AG20443 (cell line): ENCODE measurements around the gene KCTD18.
A peak's percentile ranks its signal among the peaks of the same experiment; 100 is the strongest.

ENCODE experiments used
- DNase-seq: peaks from one replicate; pipeline ENCODE4 v3.0.0; 2012; ENCODE audit warnings: low spot score, mixed read lengths

Gene KCTD18

DNA sequence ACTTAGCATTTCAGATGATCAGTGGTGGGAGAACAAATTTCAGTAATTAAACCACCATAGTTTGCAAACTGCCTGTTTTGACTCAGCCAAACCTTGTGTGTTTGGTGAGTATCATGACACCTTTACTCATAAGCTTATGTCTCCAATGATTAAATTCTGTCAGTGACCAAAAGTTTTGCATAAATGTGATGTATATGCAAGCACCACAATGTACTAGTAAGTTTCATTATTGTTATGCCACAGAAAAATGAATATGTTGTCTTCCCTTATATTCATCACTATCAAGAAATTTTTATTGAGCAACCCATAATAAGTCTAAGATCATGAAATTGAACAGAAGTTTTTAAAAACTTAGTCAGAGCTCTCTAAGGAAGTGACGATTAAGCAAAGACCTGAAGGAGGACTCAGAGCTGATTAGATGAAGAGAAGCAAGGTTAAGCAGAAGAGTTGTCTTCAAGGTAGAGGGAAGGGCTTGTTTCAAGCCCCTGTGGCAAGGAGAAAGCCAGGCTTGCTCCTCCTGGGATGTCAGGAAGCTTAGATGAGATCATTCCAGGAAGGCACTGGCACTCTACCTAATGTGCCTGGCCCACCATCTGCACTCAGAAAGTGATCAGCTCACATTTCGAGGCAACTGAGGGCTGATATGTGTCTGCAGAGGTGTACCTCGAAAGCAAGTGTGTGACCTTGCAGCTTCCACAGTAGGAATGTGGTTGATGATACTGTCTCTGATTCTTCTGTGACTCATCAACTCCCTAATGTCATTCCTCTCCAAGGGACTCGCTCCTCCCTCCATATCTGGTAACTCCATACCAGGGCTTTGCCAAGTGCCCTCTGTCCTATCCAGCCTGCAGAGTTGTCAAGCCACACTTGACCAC lies 54.7 kb downstream of the KCTD18 start:
- peak; percentile 74 for DNase-seq

GRCh38 chr2:200453853-200454534 lies 55.9 kb downstream of the KCTD18 start:
- no peak for DNase-seq

DNA sequence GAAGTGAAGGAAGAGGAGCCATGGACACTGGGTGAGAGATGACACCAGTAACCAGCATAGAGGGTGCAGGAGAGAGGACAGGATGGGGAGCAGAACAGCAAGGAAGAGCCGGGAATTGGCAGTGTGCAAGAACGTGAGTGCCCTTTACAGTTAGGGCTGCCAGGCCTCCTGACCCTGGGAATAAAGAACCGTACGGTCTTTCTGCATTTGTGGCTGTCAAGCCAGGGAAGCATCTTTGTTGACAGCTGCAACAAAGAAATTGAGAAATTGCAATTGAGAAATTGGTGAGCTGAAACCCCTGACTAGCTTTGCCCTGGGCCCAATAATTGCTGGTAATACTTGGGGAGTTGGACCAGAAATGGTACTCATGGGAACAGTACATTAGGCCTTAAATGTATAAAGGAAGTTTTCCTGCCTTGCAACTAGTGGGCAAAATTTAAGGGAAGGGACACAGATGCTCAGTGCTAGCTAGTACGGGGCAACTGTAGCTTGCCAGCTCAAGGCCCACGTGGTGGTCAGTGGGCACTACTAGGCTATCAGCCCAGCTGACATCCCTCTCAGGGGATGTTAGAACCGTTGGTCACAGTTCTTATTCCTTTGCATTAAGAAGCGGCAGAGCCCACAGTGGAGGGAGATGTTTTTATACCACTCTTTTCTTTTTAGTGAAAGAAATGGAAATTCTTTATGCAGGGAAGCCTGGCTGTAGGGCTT lies 56.6 kb downstream of the KCTD18 start:
- DNase-seq: no peak

- DNase-seq: no peak
Measured at GRCh38 chr2:200452377-200452776, 57.5 kb downstream of the KCTD18 start.

GRCh38 chr2:200451511-200451910 lies 58.4 kb downstream of the KCTD18 start:
- DNase-seq: no peak

- no peak for DNase-seq
Measured at GRCh38 chr2:200450288-200450687, 59.6 kb downstream of the KCTD18 start.

DNA sequence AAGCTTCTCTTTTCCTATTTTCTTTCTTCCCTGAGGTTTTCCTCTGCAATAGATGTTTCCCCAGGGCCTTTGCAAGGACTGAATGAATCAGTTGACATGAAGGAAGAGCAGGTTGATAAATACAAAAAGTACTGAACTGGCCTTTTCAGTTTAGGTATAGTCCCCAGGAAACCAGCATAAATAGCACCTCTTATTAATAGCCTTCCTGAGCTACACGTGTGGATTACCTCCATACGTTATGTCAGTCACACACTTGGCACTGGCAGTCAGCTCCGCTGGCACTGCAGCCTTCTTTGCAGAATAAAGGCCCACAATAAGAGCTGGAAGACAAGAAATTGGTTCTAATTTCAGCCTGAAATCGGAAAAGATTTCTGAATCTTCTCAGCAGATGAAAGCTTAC lies 60.7 kb downstream of the KCTD18 start:
- no peak for DNase-seq

GRCh38 chr2:200448455-200448854 lies 61.4 kb downstream of the KCTD18 start:
- no peak for DNase-seq

DNA sequence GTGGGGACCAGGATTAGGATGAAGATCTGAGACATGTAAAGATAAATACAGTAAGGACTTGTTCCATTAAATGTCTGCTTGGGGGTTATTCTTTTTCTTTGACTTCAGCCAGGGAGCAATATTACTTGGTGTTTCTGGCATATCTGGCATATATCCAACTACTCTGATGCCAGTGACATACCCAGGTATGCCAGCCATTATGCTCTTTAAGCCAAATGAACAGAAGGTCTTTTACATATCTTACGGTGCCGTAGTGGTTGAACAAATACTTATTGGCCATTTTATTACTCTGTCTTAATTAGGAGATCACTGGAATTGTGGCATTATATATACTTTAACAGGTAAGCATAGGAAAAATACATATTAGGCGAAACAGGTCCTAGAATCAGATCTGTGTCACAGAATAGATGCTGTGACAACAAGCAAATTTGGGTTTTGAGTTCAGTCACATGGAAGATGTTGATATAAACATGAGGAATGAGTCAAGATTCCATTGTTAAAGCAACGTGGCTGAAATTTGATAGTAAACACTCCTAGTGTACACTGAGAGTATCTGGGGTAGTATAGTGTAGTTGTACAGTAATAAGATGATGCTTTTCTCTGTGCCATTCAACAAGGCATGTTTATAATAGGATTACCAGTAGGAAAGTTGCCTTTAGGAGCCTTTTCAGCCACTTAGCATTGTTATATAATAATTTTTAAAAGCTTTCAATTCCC lies 62.6 kb downstream of the KCTD18 start:
- DNase-seq: no peak

DNA sequence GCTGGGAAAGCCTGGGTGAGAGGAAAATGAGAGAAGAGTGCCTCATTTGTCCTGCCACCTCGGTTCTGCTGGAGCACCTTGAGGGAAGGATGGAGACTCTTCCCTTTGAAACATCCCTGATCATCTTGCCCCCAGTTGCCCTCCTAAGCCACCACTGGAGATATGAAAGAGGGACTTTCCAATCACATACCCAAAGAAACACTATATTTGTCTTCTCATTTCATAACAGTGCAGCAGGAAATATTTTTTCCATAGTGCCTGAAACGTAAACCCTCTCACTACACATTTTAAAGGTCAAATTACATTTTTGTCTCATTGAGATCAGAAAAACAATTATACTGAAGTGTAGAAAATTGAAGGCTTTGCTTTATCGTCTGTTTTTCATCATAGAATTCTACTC lies 63.3 kb downstream of the KCTD18 start:
- DNase-seq: no peak

- DNase-seq: no peak
Measured at GRCh38 chr2:200445284-200445683, 64.6 kb downstream of the KCTD18 start.

DNA sequence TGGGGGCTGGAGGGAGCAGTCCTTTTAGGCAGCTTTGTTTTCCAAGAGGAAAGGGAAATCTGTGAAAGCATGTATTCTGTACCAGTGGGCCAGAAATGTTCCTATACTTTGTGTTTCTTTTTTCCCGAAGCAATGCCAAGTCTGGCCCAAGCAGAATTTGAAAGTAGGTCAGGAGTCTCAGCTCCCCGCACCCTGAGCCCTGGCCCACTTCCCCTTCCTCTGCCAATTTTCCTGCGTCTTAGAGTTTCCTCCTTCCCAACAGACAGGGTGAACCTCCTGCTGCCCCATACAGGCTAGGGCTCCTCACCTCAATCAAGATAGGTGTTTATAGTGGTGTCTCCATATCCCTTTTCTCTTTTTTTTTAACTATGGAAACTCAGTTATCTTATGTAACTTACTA lies 65.3 kb downstream of the KCTD18 start:
- no peak for DNase-seq

- no peak for DNase-seq
Measured at GRCh38 chr2:200443916-200444315, 66.0 kb downstream of the KCTD18 start.

DNA sequence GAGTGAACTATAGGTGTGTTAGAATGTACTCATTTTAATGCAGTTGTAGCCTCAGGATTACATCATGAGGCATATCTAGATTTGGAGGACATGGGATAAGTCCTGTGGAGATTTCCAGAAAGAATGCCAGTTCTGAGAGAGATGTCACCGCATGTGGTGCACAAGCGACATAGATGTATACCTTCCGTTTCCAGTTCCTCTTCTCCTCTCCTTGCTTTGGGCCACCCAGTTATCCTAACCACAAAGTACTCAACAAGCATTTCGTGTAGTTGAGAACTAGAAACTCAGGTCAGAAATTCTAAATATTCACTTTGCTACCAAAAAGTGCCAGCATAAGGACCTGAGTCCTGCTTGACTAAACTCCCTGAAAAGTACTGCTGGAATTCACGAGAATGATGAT lies 66.5 kb downstream of the KCTD18 start:
- DNase-seq: no peak

DNA sequence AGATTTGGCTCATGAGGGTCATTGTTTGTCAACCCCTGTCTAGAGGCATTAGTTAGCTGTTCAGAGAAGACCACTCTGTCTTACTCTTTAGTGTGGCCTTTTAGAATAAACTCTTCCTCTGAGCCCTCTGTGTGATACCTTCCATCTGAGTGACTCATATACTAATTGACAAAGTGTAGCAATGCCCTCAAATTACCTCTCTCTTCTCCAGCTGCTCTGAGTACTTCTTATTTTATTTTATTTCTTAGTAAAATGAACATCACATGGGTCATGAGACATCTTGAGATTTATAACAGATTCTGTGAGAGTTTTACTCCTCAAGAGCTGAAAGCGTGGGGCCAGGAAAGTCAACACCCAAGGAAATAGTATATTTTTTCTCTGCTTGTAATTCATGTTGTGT lies 67.4 kb downstream of the KCTD18 start:
- DNase-seq: peak; percentile 64

GRCh38 chr2:200439981-200440380 lies 69.9 kb downstream of the KCTD18 start:
- no peak for DNase-seq
